Osteocyte (in vitro differentiated cells): ENCODE measurements around the gene ZNF37A. TPM values are rescaled to one million over a fixed set of nuclear protein-coding genes. Genes with fewer than 3 reads are reported as not detected.

Experiments
- DNase-seq: peaks from one replicate; pipeline ENCODE4 v3.0.0; 2021; ENCODE audit warnings: mixed read lengths; ENCODE audit not compliant: unreplicated experiment; ENCODE audit errors: extremely low spot score
- H3K27ac Mint-ChIP-seq: one replicate; pipeline ENCODE4 v1.8.0; 2021; ENCODE audit warnings: mild to moderate bottlenecking, mixed read lengths; ENCODE audit not compliant: unreplicated experiment
- H3K27me3 Mint-ChIP-seq: one replicate; pipeline ENCODE4 v1.8.0; 2021; ENCODE audit warnings: mixed read lengths; ENCODE audit not compliant: unreplicated experiment
- H3K36me3 Mint-ChIP-seq: one replicate; pipeline ENCODE4 v1.8.0; 2021; ENCODE audit warnings: mixed read lengths; ENCODE audit not compliant: unreplicated experiment
- H3K4me1 Mint-ChIP-seq: one replicate; pipeline ENCODE4 v1.8.0; 2021; ENCODE audit warnings: mixed read lengths; ENCODE audit not compliant: unreplicated experiment
- H3K4me3 Mint-ChIP-seq: one replicate; pipeline ENCODE4 v1.8.0; 2021; ENCODE audit warnings: mild to moderate bottlenecking, moderate library complexity, mixed read lengths; ENCODE audit not compliant: unreplicated experiment
- H3K9me3 Mint-ChIP-seq: one replicate; pipeline ENCODE4 v1.8.0; 2021; ENCODE audit warnings: mixed read lengths; ENCODE audit not compliant: unreplicated experiment
- CTCF ChIP-seq: fragments of 200-600 bp; sonication (generic); IDR thresholded peaks from 2 replicates; pipeline ENCODE4 v1.5.0; 2021; ENCODE audit warnings: antibody characterized with exemption, mild to moderate bottlenecking, moderate library complexity
- total RNA-seq: library from RNA; stranded (reverse); gene quantifications from 2 replicates; pipeline ENCODE4 v1.2.1, GENCODE V29; 2021

ZNF37A gene
- total RNA-seq, 1 donor from 2014 or later = 20.4 TPM

GRCh38 chr10:38184477-38184876 is 90.3 kb downstream of the ZNF37A start:
- Mint-ChIP-seq H3K9me3 (peaks cover 59% of the 10 kb centered on the region), H3K27me3 (no peaks in the 10 kb centered on the region), H3K36me3 (no peaks in the 10 kb centered on the region), H3K27ac (no peak overlapping the region), H3K4me1 (no peaks in the 10 kb centered on the region), H3K4me3 (no peak overlapping the region)
- TF ChIP-seq CTCF = no peak
- DNase-seq = no peak

Other genes with a start within 250 kb of the ZNF37A start
- gene ZNF248, start 236.7 kb upstream of the ZNF37A start, total RNA-seq = 3.9 and 5.4 TPM in 2 replicates
- gene ZNF25, start 117.7 kb upstream of the ZNF37A start, total RNA-seq = 11.5 and 15.1 TPM in 2 replicates
- gene ZNF33A, start 83.7 kb upstream of the ZNF37A start, total RNA-seq = 21.3 and 22.7 TPM in 2 replicates